Transverse colon (tissue), 4 donors: ENCODE measurements around the gene KRTAP4-3. TPM values are rescaled to one million over a fixed set of nuclear protein-coding genes. Genes with fewer than 3 reads are reported as not detected.

ENCODE experiments used
- DNase-seq: peaks from one replicate; pipeline ENCODE4 v3.0.0-alpha.2; 2019
- H3K27ac ChIP-seq, 4 donors: fragments of 200-600 bp; sonication (generic); 2 replicates each; pipeline ENCODE4 v1.5.1; 2016 to 2018; ENCODE audit warnings: inconsistent platforms in 4 of 4
- H3K27me3 ChIP-seq: fragments of 200-600 bp; sonication (generic); 2 replicates; pipeline ENCODE4 v1.5.1; 2017; ENCODE audit warnings: inconsistent platforms
- H3K36me3 ChIP-seq, 4 donors: fragments of 200-600 bp; sonication (generic); 2 replicates each; pipeline ENCODE4 v1.5.1; 2017 to 2019; ENCODE audit warnings: inconsistent platforms in 4 of 4
- H3K4me1 ChIP-seq, 4 donors: fragments of 200-600 bp; sonication (generic); 2 replicates each; pipeline ENCODE4 v1.5.1; 2017 to 2020; ENCODE audit warnings: inconsistent platforms in 4 of 4
- H3K4me3 ChIP-seq, 4 donors: fragments of 200-600 bp; sonication (generic); 1 replicate in 1 of 4; 2 replicates in 3 of 4; pipeline versions ENCODE4 v1.5.1 to v1.6.1; 2017 to 2019; ENCODE audit warnings: inconsistent platforms in 4 of 4
- H3K9me3 ChIP-seq, 2 donors: fragments of 200-600 bp; sonication (generic); 2 replicates each; pipeline ENCODE4 v1.5.1; 2017 to 2019; ENCODE audit warnings: inconsistent platforms in 2 of 2
- CTCF ChIP-seq, 5 experiments: fragments of 200-600 bp in 3 of 5; fragments of 450-650 bp in 2 of 5; sonication (generic) in 3 of 5; IDR thresholded peaks; 1 replicate in 2 of 5; 2 replicates in 3 of 5; pipeline ENCODE4 v1.5.1; 2016 to 2017; ENCODE audit warnings: antibody characterized with exemption in 5 of 5, inconsistent platforms in 3 of 5, mild to moderate bottlenecking in 2 of 5, moderate library complexity in 1 of 5
- EP300 ChIP-seq: sonication (generic); formaldehyde crosslinking; IDR thresholded peaks from one replicate; pipeline ENCODE4 v1.6.1; 2017; ENCODE audit warnings: antibody characterized with exemption, low read depth
- POLR2A ChIP-seq: fragments of 450-650 bp; IDR thresholded peaks from one replicate; pipeline ENCODE4 v1.6.1; 2016; ENCODE audit warnings: antibody characterized with exemption, mild to moderate bottlenecking, moderate library complexity
- POLR2AphosphoS5 ChIP-seq, 3 donors: sonication (generic); formaldehyde crosslinking; IDR thresholded peaks; one replicate each; pipeline ENCODE4 v1.6.1; 2016; ENCODE audit warnings: antibody characterized with exemption in 3 of 3
- WGBS, 2 donors: methylation state at CpG; one replicate each; pipeline ENCODE4 v1.1.5; 2018; ENCODE audit warnings: low coverage in 1 of 2; 5-methylcytosine and 5-hydroxymethylcytosine counted together
- in situ Hi-C, 4 donors: fragments of 200-750 bp; cut with MboI; loops; one replicate each; pipeline versions ENCODE4 v1.15.0 to v1.15.1; 2017; ENCODE audit warnings: low sequenced_read_pairs in 3 of 4, low pct_ligation_motif_present in 1 of 4, low pct_unique_long_range_greater_than_20kb in 1 of 4
- intact Hi-C: fragments of 100-400 bp; cut with DNase I; formaldehyde crosslinking; loops from one replicate; pipeline ENCODE4 v1.15.1; 2023; ENCODE audit warnings: low total_unique reads
- total RNA-seq, 4 donors: library from RNA; depleted of rRNA; stranded (reverse); fragments of >200 nt; gene quantifications; one replicate each; pipeline ENCODE4 v1.1.0, GENCODE V29; 2016

Gene KRTAP4-3
- not detected for total RNA-seq

- H3K36me3 ChIP-seq, result no peaks in the 10 kb centered on the region
- no peak for TF ChIP-seq EP300
- no peak for TF ChIP-seq CTCF (IDR thresholded peaks at IDR 0.05)
- no peak for TF ChIP-seq POLR2A
- H3K27me3 ChIP-seq, result no peaks in the 10 kb centered on the region
- H3K4me1 ChIP-seq, result no peaks in the 10 kb centered on the region
- no peak within 1 kb of the TSS for H3K4me3 ChIP-seq
- intact Hi-C loops (no loop called here), in situ Hi-C loops (no loop called here)
- DNase-seq, result no peak
- H3K9me3 ChIP-seq, result no peaks in the 10 kb centered on the region
- WGBS, 2 donors, result 74% methylated on average over 1 of the region's 1 CpG; no CpG with 5 or more reads in 1 of the 2 donors
- no peak within 1 kb of the TSS for H3K27ac ChIP-seq
These were observed at the start of gene KRTAP4-3 for GRCh38 chr17:41168121-41168520. TSS of gene KRTAP4-3 (minus strand) at chr17:41168221. CDS start at chr17:41168172, 49 bp downstream.

- Histone ChIP-seq H3K4me3 (no peak overlapping the region), H3K36me3 (no peaks in the 10 kb centered on the region), H3K9me3 (no peaks in the 10 kb centered on the region), H3K27ac (no peak overlapping the region), H3K4me1 (no peaks in the 10 kb centered on the region), H3K27me3 (peaks cover 8% of the 10 kb centered on the region)
- DNase-seq, result no peak
- in situ Hi-C loops, result no loop called here
- TF ChIP-seq POLR2A (no peak), POLR2AphosphoS5 (IDR thresholded peaks at IDR 0.05) (no peak), CTCF (IDR thresholded peaks at IDR 0.05) (no peak)
- WGBS, 2 donors, result 64 to 100% methylated on average over 1 of the region's 1 CpG
- intact Hi-C loops, result no loop called here
These were observed 47.7 kb upstream of the KRTAP4-3 start for GRCh38 chr17:41215681-41216080.

- intact Hi-C loops (no loop called here), in situ Hi-C loops (no loop called here)
- no peaks in the 10 kb centered on the region for H3K4me1 ChIP-seq
- H3K27me3 ChIP-seq, result peaks cover 12% of the 10 kb centered on the region
- H3K4me3 ChIP-seq, result no peak overlapping the region
- TF ChIP-seq EP300 (no peak), POLR2AphosphoS5 (IDR thresholded peaks at IDR 0.05) (peak in 2 of 3 donors; percentile 67 to 74), CTCF (IDR thresholded peaks at IDR 0.05) (no peak)
- H3K27ac ChIP-seq, result peak overlapping the region in 1 of 4 donors; percentile 2
- WGBS, 2 donors, result 71 to 76% methylated on average over 4 to 7 of the region's 7 CpGs
- no peaks in the 10 kb centered on the region for H3K36me3 ChIP-seq
- DNase-seq, result no peak
- H3K9me3 ChIP-seq, result no peaks in the 10 kb centered on the region
These were observed 44.6 kb upstream of the KRTAP4-3 start for GRCh38 chr17:41212524-41213169.

GRCh38 chr17:41211845-41212466 is 43.9 kb upstream of the KRTAP4-3 start:
- H3K36me3 ChIP-seq, result no peaks in the 10 kb centered on the region
- no peaks in the 10 kb centered on the region for H3K4me1 ChIP-seq
- H3K27me3 ChIP-seq, result peaks cover 12% of the 10 kb centered on the region
- TF ChIP-seq POLR2AphosphoS5 (IDR thresholded peaks at IDR 0.05) (peak; percentile 23 to 78 (median 49)), POLR2A (no peak), CTCF (IDR thresholded peaks at IDR 0.05) (no peak)
- H3K9me3 ChIP-seq, result no peaks in the 10 kb centered on the region
- in situ Hi-C loops (no loop called here), intact Hi-C loops (no loop called here)
- WGBS, 2 donors, result 0 to 20% methylated on average over 1 of the region's 1 CpG
- no peak overlapping the region for H3K4me3 ChIP-seq
- H3K27ac ChIP-seq, result no peak overlapping the region
- DNase-seq, result peak; percentile 22
